Heart left ventricle (tissue), 16 donors: Measurements from ENCODE around the gene ANGPTL8. TPM values are rescaled to one million over a fixed set of nuclear protein-coding genes. Genes with fewer than 3 reads are reported as not detected.
A peak's percentile ranks its signal among the peaks of the same experiment; 100 is the strongest.

ENCODE experiments used
- ATAC-seq, 4 donors: fragments of 200-7000 bp; cut with Tn5 transposase; one replicate each; pipeline ENCODE4 v1.9.1; 2020 to 2022; ENCODE audit warnings: moderate library complexity in 4 of 4, mild to moderate bottlenecking in 3 of 4, moderate number of reproducible peaks in 1 of 4
- DNase-seq, 5 donors: peaks; one replicate each; pipeline ENCODE4 v3.0.0-alpha.2; 2020
- H3K27ac ChIP-seq, 12 donors: fragments of 200-600 bp; sonication (generic) in 4 of 12; one replicate each; pipeline versions ENCODE4 v1.5.0 to v1.8.0; 2016 to 2022; ENCODE audit warnings: mild to moderate bottlenecking in 2 of 12
- H3K27me3 ChIP-seq, 9 donors: fragments of 200-600 bp; sonication (generic) in 2 of 9; one replicate each; pipeline versions ENCODE4 v1.5.1 to v1.8.0; 2016 to 2022; ENCODE audit warnings: mild to moderate bottlenecking in 3 of 9
- H3K36me3 ChIP-seq, 9 donors: fragments of 200-600 bp; sonication (generic) in 2 of 9; one replicate each; pipeline versions ENCODE4 v1.5.0 to v1.8.0; 2018 to 2022; ENCODE audit warnings: mild to moderate bottlenecking in 2 of 9
- H3K4me1 ChIP-seq, 12 donors: fragments of 200-600 bp; sonication (generic) in 4 of 12; one replicate each; pipeline versions ENCODE4 v1.5.0 to v1.8.0; 2016 to 2022; ENCODE audit warnings: mild to moderate bottlenecking in 3 of 12
- H3K4me3 ChIP-seq, 12 donors: fragments of 200-600 bp; sonication (generic) in 4 of 12; one replicate each; pipeline versions ENCODE4 v1.5.0 to v1.8.0; 2017 to 2022; ENCODE audit warnings: mild to moderate bottlenecking in 9 of 12, moderate library complexity in 4 of 12
- H3K9me3 ChIP-seq, 12 donors: fragments of 200-600 bp; sonication (generic) in 4 of 12; one replicate each; pipeline versions ENCODE4 v1.5.0 to v1.8.0; 2016 to 2022; ENCODE audit warnings: mild to moderate bottlenecking in 1 of 12
- CTCF ChIP-seq, 12 donors: fragments of 200-600 bp; sonication (generic) in 4 of 12; IDR thresholded peaks; one replicate each; pipeline versions ENCODE4 v1.5.0 to v1.8.0; 2018 to 2022; ENCODE audit warnings: antibody characterized with exemption in 12 of 12, mild to moderate bottlenecking in 5 of 12
- POLR2A ChIP-seq, 2 donors: fragments of 450-650 bp; IDR thresholded peaks; one replicate each; pipeline ENCODE4 v1.6.1; 2017; ENCODE audit warnings: antibody characterized with exemption in 2 of 2, mild to moderate bottlenecking in 2 of 2, moderate library complexity in 2 of 2
- WGBS, 4 donors: extraction: QIAGEN DNeasy Blood & Tissue Kit in 2 of 4; methylation state at CpG; one replicate each; pipeline versions ENCODE4 v1.1.5 to v1.1.7; 2013 to 2018; 5-methylcytosine and 5-hydroxymethylcytosine counted together
- intact Hi-C, 10 donors: fragments of 100-400 bp; cut with DNase I; formaldehyde crosslinking; loops; one replicate each; pipeline versions ENCODE4 v1.11.1 to v1.14.2; 2022
- long read RNA-seq, 3 donors: library from polyadenylated mRNA; unstranded; transcript quantifications; one replicate each; pipeline ENCODE4 v2.0.0, GENCODE V29; 2020 to 2021
- polyA plus RNA-seq, 2 donors: library from polyadenylated mRNA; stranded (reverse); fragments of 200-250 nt; gene quantifications; one replicate each; pipeline ENCODE4 v1.2.3, GENCODE V29; 2013
- total RNA-seq, 9 donors: library from RNA; depleted of rRNA in 2 of 9; stranded (reverse); fragments of >200 nt in 2 of 9; fragmentation: NEBNext Ultra II Directional in 3 of 9; extraction: Animal tissue kit (Norgen Biotek cat#: 25700) in 3 of 9; gene quantifications; one replicate each; pipeline versions ENCODE4 v1.1.0 to v1.2.4, GENCODE V29; 2016 to 2023
- donor health status: ischemic (EF 13 %, LVEDD 7.1; RV severe dilation, severe dysfunction).
- donor health status: healthy with polysubstance abuse.
- donor health status: DM: no; HTN: yes; CAD: no.
- donor health status: DM: no; HTN: no; CAD: no.
- donor health status: ischemic (EF 25% LVEDD 6.9; RV normal size, moderate dysfunction).
- donor health status: ischemic (EF 25% LVEDD 5.7; RV mildly dilated, moderate dysfunction).
- donor health status: healthy.
- donor health status: DM: yes; HTN: yes; CAD: no.
- donor health status: ischemic (EF 35%, LVEDD 5.7; RV mildly dilated, moderate dysfunction).
- donor health status: nonischemic (EF 11% LVEDD 7.7; RV severe dilation, severe dysfunction).
- donor health status: DM: yes; HTN: yes; CAD: no.
- donor health status: PGD.
- donor health status: ischemic (EF 29% LVEDD 5.4; RV normal size, mild dysfunction).
- donor health status: nonischemic (EF 23%, LVEDD 6.1; RV moderate dilation, normal function).

The ANGPTL8 gene
- total RNA-seq (1 to 10 TPM in 1 of 9 donors, not detected in 8; 6.3 TPM), polyA plus RNA-seq (10 to 100 TPM in 1 of 2 donors, under 1 TPM in 1; 0.61 to 10.2 TPM)
- long read RNA-seq, donor 1: 0 reads
- long read RNA-seq, donor 2: 0 reads
- long read RNA-seq, donor 3: 0 reads

GRCh38 chr19:11239377-11240000, at the start of gene ANGPTL8:
Gene ANGPTL8 (plus strand): TSS chr19:11239619. CDS start chr19:11239638, 19 bp downstream.
- DNase-seq (no peak), ATAC-seq (no peak)
- Histone ChIP-seq H3K4me1 (peaks cover 0 to 13% (median 7%) of the 10 kb centered on the region in 12 donors), H3K27ac (no peak within 1 kb of the TSS), H3K27me3 (no peaks in the 10 kb centered on the region), H3K36me3 (peaks cover 0 to 92% (median 74%) of the 10 kb centered on the region in 9 donors), H3K9me3 (peaks cover 0 to 15% (median 3%) of the 10 kb centered on the region in 12 donors), H3K4me3 (no peak within 1 kb of the TSS)
- WGBS, 4 donors: 90 to 96% (median 95%) methylated on average over 16 to 23 of the region's 23 CpGs
- intact Hi-C loops: no loop called here
- no peak for TF ChIP-seq POLR2A (IDR thresholded peaks at IDR 0.05)
- no peak for TF ChIP-seq CTCF (IDR thresholded peaks at IDR 0.05)

- Histone ChIP-seq H3K27me3 (no peaks in the 10 kb centered on the region), H3K36me3 (peaks cover 0 to 88% (median 58%) of the 10 kb centered on the region in 9 donors), H3K4me3 (peak overlapping the region in 1 of 12 donors; percentile 3), H3K4me1 (peaks cover 13 to 86% (median 61%) of the 10 kb centered on the region in 12 donors), H3K27ac (peak overlapping the region; percentile 32 to 97 (median 81)), H3K9me3 (no peaks in the 10 kb centered on the region)
- intact Hi-C loops: loop anchor here in 2 of 10 donors (5.0 kb wide), 2 partner anchors 33 to 43 kb away; partner anchors contain the start of gene SPC24 (in 1 of the 2)
- WGBS, 4 donors: 70 to 79% (median 74%) methylated on average over 8 of the region's 8 CpGs
- no peak for DNase-seq
- TF ChIP-seq CTCF (IDR thresholded peaks at IDR 0.05) (no peak), POLR2A (IDR thresholded peaks at IDR 0.05) (no peak)
- no peak for ATAC-seq
Measured at GRCh38 chr19:11190501-11190900, 48.9 kb upstream of the ANGPTL8 start.

- H3K36me3 ChIP-seq: peaks cover 0 to 80% (median 50%) of the 10 kb centered on the region in 9 donors
- TF ChIP-seq POLR2A (IDR thresholded peaks at IDR 0.05) (peak in 1 of 2 donors; percentile 64), CTCF (IDR thresholded peaks at IDR 0.05) (no peak)
- intact Hi-C loops: loop anchor here in 2 of 10 donors (5.0 kb wide), 2 partner anchors 34 to 44 kb away; partner anchors contain the start of gene SPC24 (in 1 of the 2)
- peak; percentile 44 to 86 (median 81) for ATAC-seq
- H3K9me3 ChIP-seq: no peaks in the 10 kb centered on the region
- H3K4me1 ChIP-seq: peaks cover 13 to 88% (median 69%) of the 10 kb centered on the region in 12 donors
- 19 to 40% (median 24%) methylated on average over 6 to 8 of the region's 8 CpGs for WGBS, 4 donors
- peak overlapping the region in 11 of 12 donors; percentile 62 to 97 (median 81) for H3K27ac ChIP-seq
- no peaks in the 10 kb centered on the region for H3K27me3 ChIP-seq
- peak; percentile 79 to 94 (median 90) for DNase-seq
- H3K4me3 ChIP-seq: peak overlapping the region in 2 of 12 donors; percentile 16 to 22
Measured at GRCh38 chr19:11191273-11191755, 48.1 kb upstream of the ANGPTL8 start.

- intact Hi-C loops: loop anchor here in 2 of 10 donors (5.0 kb wide), 2 partner anchors 35 to 45 kb away; partner anchors contain the start of gene SPC24 (in 1 of the 2)
Measured at GRCh38 chr19:11191934-11192333, 47.5 kb upstream of the ANGPTL8 start.

More at GRCh38 chr19:11191934-11192333, 47.5 kb upstream of the ANGPTL8 start:
- Histone ChIP-seq H3K36me3 (peaks cover 0 to 74% (median 44%) of the 10 kb centered on the region in 9 donors), H3K9me3 (no peaks in the 10 kb centered on the region), H3K4me1 (peaks cover 13 to 93% (median 73%) of the 10 kb centered on the region in 12 donors), H3K4me3 (peak overlapping the region in 2 of 12 donors; percentile 16 to 22), H3K27ac (peak overlapping the region in 11 of 12 donors; percentile 62 to 97 (median 81)), H3K27me3 (no peaks in the 10 kb centered on the region)
- no peak for ATAC-seq
- WGBS, 4 donors: 64 to 73% (median 67%) methylated on average over 5 of the region's 5 CpGs
- TF ChIP-seq POLR2A (IDR thresholded peaks at IDR 0.05) (no peak), CTCF (IDR thresholded peaks at IDR 0.05) (no peak)
- DNase-seq: no peak
